ENCODE measurements around the gene MRPL24. TPM values are rescaled to one million over a fixed set of nuclear protein-coding genes. Genes with fewer than 3 reads are reported as not detected.
A peak's percentile ranks its signal among the peaks of the same experiment; 100 is the strongest.

The MRPL24 gene
- total RNA-seq (2014; rRNA removed; shearing (Covaris generic); ENCODE audit: low replicate concordance): 102 and 113 TPM in 2 replicates

- no peak within 1 kb of the TSS for H2AFZ ChIP-seq (ENCODE audit: low read length)
- peak within 1 kb of the TSS; percentile 81 for H3K4me3 ChIP-seq (ENCODE audit: low read length)
- H3K36me3 ChIP-seq (ENCODE audit: insufficient read depth, low read length): peaks cover 14% of the 10 kb centered on the region; the same call in 1 of the 2 replicates
Measured at GRCh38 chr1:156740741-156741480, at the start of gene MRPL24. Gene MRPL24, minus strand, starts transcription at chr1:156741088. Its CDS starts 2,384 bp downstream, at chr1:156738704.

GRCh38 chr1:156789621-156790318, 48.9 kb upstream of the MRPL24 start:
- peaks cover 29% of the 10 kb centered on the region for H3K36me3 ChIP-seq (ENCODE audit: insufficient read depth, low read length)
- no peak overlapping the region for H2AFZ ChIP-seq (ENCODE audit: low read length)
- no peaks in the 10 kb centered on the region for H3K9me2 ChIP-seq (replicated peaks; ENCODE audit: insufficient read depth, low read length)
- no peak overlapping the region for H3K27ac ChIP-seq (ENCODE audit: low read length)
- H3K4me1 ChIP-seq (ENCODE audit: low read length): peaks cover 21% of the 10 kb centered on the region
- H3K9me3 ChIP-seq (ENCODE audit: low read length): no peaks in the 10 kb centered on the region
- H3K4me2 ChIP-seq (ENCODE audit: low read depth, low read length, poor library complexity, severe bottlenecking): no peak overlapping the region
- no peaks in the 10 kb centered on the region for H3K27me3 ChIP-seq (ENCODE audit: low read length)
- H4K20me1 ChIP-seq (ENCODE audit: insufficient read depth, low read depth, low read length): peaks cover 21% of the 10 kb centered on the region; the same call in 1 of the 2 replicates
- H3K4me3 ChIP-seq (ENCODE audit: low read length): no peak overlapping the region
- no peak for DNase-seq
- H3K9ac ChIP-seq (ENCODE audit: low read length): no peak overlapping the region
- peaks cover 39% of the 10 kb centered on the region for H3K79me2 ChIP-seq (ENCODE audit: low read length)

More at GRCh38 chr1:156740741-156741480, at the start of gene MRPL24:
- Histone ChIP-seq H3K9me3 (ENCODE audit: low read length) (no peaks in the 10 kb centered on the region), H3K4me1 (ENCODE audit: low read length) (peaks cover 34% of the 10 kb centered on the region), H3K9me2 (replicated peaks; ENCODE audit: insufficient read depth, low read length) (no peaks in the 10 kb centered on the region), H4K20me1 (ENCODE audit: insufficient read depth, low read depth, low read length) (peaks cover 4% of the 10 kb centered on the region), H3K79me2 (ENCODE audit: low read length) (peaks cover 38% of the 10 kb centered on the region), H3K9ac (ENCODE audit: low read length) (peak within 1 kb of the TSS; percentile 88), H3K27me3 (ENCODE audit: low read length) (no peaks in the 10 kb centered on the region), H3K27ac (ENCODE audit: low read length) (peak within 1 kb of the TSS; percentile 58), H3K4me2 (ENCODE audit: low read depth, low read length, poor library complexity, severe bottlenecking) (peak within 1 kb of the TSS; percentile 91)
- peak; percentile 99 for DNase-seq

GRCh38 chr1:156788136-156788535, 47.2 kb upstream of the MRPL24 start:
- peaks cover 23% of the 10 kb centered on the region; the same call in 1 of the 2 replicates for H4K20me1 ChIP-seq (ENCODE audit: insufficient read depth, low read depth, low read length)
- no peaks in the 10 kb centered on the region for H3K9me2 ChIP-seq (replicated peaks; ENCODE audit: insufficient read depth, low read length)
- H3K4me3 ChIP-seq (ENCODE audit: low read length): no peak overlapping the region
- H3K9ac ChIP-seq (ENCODE audit: low read length): no peak overlapping the region
- H3K9me3 ChIP-seq (ENCODE audit: low read length): no peaks in the 10 kb centered on the region
- no peak overlapping the region for H3K27ac ChIP-seq (ENCODE audit: low read length)
- H3K79me2 ChIP-seq (ENCODE audit: low read length): peaks cover 49% of the 10 kb centered on the region
- DNase-seq: no peak
- H3K27me3 ChIP-seq (ENCODE audit: low read length): no peaks in the 10 kb centered on the region
- H3K4me2 ChIP-seq (ENCODE audit: low read depth, low read length, poor library complexity, severe bottlenecking): no peak overlapping the region
- peaks cover 21% of the 10 kb centered on the region for H3K36me3 ChIP-seq (ENCODE audit: insufficient read depth, low read length)
- H3K4me1 ChIP-seq (ENCODE audit: low read length): peaks cover 11% of the 10 kb centered on the region
- no peak overlapping the region for H2AFZ ChIP-seq (ENCODE audit: low read length)

- no peak overlapping the region for H2AFZ ChIP-seq (ENCODE audit: low read length)
- H3K9me3 ChIP-seq (ENCODE audit: low read length): no peaks in the 10 kb centered on the region
- no peaks in the 10 kb centered on the region for H3K4me1 ChIP-seq (ENCODE audit: low read length)
- no peaks in the 10 kb centered on the region for H3K9me2 ChIP-seq (replicated peaks; ENCODE audit: insufficient read depth, low read length)
- H3K36me3 ChIP-seq (ENCODE audit: insufficient read depth, low read length): peaks cover 31% of the 10 kb centered on the region
- peaks cover 20% of the 10 kb centered on the region; the same call in 1 of the 2 replicates for H4K20me1 ChIP-seq (ENCODE audit: insufficient read depth, low read depth, low read length)
- no peak for DNase-seq
- peaks cover 61% of the 10 kb centered on the region for H3K79me2 ChIP-seq (ENCODE audit: low read length)
- no peak overlapping the region for H3K9ac ChIP-seq (ENCODE audit: low read length)
- no peak overlapping the region for H3K4me2 ChIP-seq (ENCODE audit: low read depth, low read length, poor library complexity, severe bottlenecking)
- H3K4me3 ChIP-seq (ENCODE audit: low read length): no peak overlapping the region
- H3K27me3 ChIP-seq (ENCODE audit: low read length): no peaks in the 10 kb centered on the region
- no peak overlapping the region for H3K27ac ChIP-seq (ENCODE audit: low read length)
Measured at GRCh38 chr1:156786640-156787039, 45.8 kb upstream of the MRPL24 start.

GRCh38 chr1:156785458-156785857, 44.6 kb upstream of the MRPL24 start:
- Histone ChIP-seq H3K79me2 (ENCODE audit: low read length) (peaks cover 67% of the 10 kb centered on the region), H2AFZ (ENCODE audit: low read length) (no peak overlapping the region)

GRCh38 chr1:156781585-156782186, 40.8 kb upstream of the MRPL24 start:
- Histone ChIP-seq H3K27me3 (ENCODE audit: low read length) (no peaks in the 10 kb centered on the region), H3K79me2 (ENCODE audit: low read length) (peaks cover 73% of the 10 kb centered on the region), H4K20me1 (ENCODE audit: insufficient read depth, low read depth, low read length) (peaks cover 12% of the 10 kb centered on the region; the same call in 1 of the 2 replicates), H2AFZ (ENCODE audit: low read length) (no peak overlapping the region), H3K9me3 (ENCODE audit: low read length) (no peaks in the 10 kb centered on the region), H3K36me3 (ENCODE audit: insufficient read depth, low read length) (peaks cover 34% of the 10 kb centered on the region), H3K9ac (ENCODE audit: low read length) (no peak overlapping the region), H3K9me2 (replicated peaks; ENCODE audit: insufficient read depth, low read length) (no peaks in the 10 kb centered on the region), H3K4me2 (ENCODE audit: low read depth, low read length, poor library complexity, severe bottlenecking) (no peak overlapping the region), H3K4me1 (ENCODE audit: low read length) (no peaks in the 10 kb centered on the region), H3K4me3 (ENCODE audit: low read length) (no peak overlapping the region), H3K27ac (ENCODE audit: low read length) (no peak overlapping the region)
- DNase-seq: no peak

More at GRCh38 chr1:156785458-156785857, 44.6 kb upstream of the MRPL24 start:
- no peaks in the 10 kb centered on the region for H3K4me1 ChIP-seq (ENCODE audit: low read length)
- no peak overlapping the region for H3K4me2 ChIP-seq (ENCODE audit: low read depth, low read length, poor library complexity, severe bottlenecking)
- H3K9me2 ChIP-seq (replicated peaks; ENCODE audit: insufficient read depth, low read length): no peaks in the 10 kb centered on the region
- no peak overlapping the region for H3K4me3 ChIP-seq (ENCODE audit: low read length)
- H3K9me3 ChIP-seq (ENCODE audit: low read length): no peaks in the 10 kb centered on the region
- no peak for DNase-seq
- no peak overlapping the region for H3K9ac ChIP-seq (ENCODE audit: low read length)
- no peak overlapping the region for H3K27ac ChIP-seq (ENCODE audit: low read length)
- H3K27me3 ChIP-seq (ENCODE audit: low read length): no peaks in the 10 kb centered on the region
- peaks cover 21% of the 10 kb centered on the region; the same call in 1 of the 2 replicates for H4K20me1 ChIP-seq (ENCODE audit: insufficient read depth, low read depth, low read length)
- peaks cover 40% of the 10 kb centered on the region for H3K36me3 ChIP-seq (ENCODE audit: insufficient read depth, low read length)

GRCh38 chr1:156777573-156777972, 36.7 kb upstream of the MRPL24 start:
- Histone ChIP-seq H2AFZ (ENCODE audit: low read length) (no peak overlapping the region), H3K27ac (ENCODE audit: low read length) (no peak overlapping the region), H3K36me3 (ENCODE audit: insufficient read depth, low read length) (peaks cover 23% of the 10 kb centered on the region; the same call in 1 of the 2 replicates), H3K79me2 (ENCODE audit: low read length) (peaks cover 86% of the 10 kb centered on the region), H3K4me3 (ENCODE audit: low read length) (no peak overlapping the region), H3K27me3 (ENCODE audit: low read length) (no peaks in the 10 kb centered on the region), H3K9me3 (ENCODE audit: low read length) (no peaks in the 10 kb centered on the region), H3K9me2 (replicated peaks; ENCODE audit: insufficient read depth, low read length) (no peaks in the 10 kb centered on the region), H4K20me1 (ENCODE audit: insufficient read depth, low read depth, low read length) (peaks cover 18% of the 10 kb centered on the region; the same call in 1 of the 2 replicates), H3K9ac (ENCODE audit: low read length) (no peak overlapping the region), H3K4me1 (ENCODE audit: low read length) (no peaks in the 10 kb centered on the region; the same call in 1 of the 2 replicates), H3K4me2 (ENCODE audit: low read depth, low read length, poor library complexity, severe bottlenecking) (no peak overlapping the region)
- no peak for DNase-seq

All from Karpas-422 (cell line).